Endometrium (tissue), 2 donors: ENCODE measurements around the gene FSTL4.
"Not testable (repeated sequence)": the region's sequence is repeated elsewhere in the genome, so short reads cannot be mapped to it uniquely, and the experiment has no call there.

Experiments
- FAIRE-seq: peaks from 2 replicates; lab custom pipeline; 2012; peaks lifted over from hg19 to GRCh38; lab: Jason Lieb, UNC
- donor health status: control.
- donor health status: control.

Gene FSTL4

DNA sequence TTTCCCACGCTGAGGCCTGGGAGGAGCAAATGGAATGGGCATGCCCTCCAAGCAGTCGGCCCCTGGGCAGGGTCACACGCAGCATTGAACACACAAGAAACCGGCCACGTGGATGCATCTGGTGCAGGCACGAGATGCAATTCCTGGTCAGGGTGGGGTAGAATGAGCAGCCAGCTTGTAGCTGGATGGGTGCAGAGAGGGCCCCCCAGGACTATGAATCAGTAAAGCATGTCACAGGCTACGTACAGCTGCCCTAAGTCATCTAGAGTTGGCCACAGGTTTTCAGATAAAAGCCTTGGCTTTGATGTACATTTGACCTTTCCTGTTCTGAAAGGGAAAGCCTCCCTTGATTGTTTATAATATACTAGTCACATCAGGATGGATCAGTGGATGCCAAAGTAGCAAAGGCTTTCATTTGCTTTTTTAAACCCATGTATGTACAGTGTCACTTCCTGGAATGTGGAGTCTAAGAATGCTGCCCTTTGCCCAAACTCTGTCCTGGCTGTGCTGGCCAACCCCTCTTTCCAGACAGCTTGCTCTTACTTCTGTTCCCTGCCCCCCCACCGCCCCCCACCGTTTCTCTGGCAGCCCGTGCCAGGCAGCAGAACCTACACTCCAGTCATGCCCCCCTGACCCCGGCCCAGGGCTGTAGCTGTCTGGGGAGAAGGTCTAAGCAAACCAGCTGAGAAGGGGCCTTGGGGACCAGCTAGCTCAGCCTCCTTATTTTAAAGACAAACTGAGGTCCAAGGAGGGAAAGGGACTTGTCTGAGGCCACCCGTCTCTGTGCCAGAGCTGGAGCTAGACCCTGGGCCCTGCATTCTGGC, 391.3 kb downstream of the FSTL4 start:
- FAIRE-seq = no peak

DNA sequence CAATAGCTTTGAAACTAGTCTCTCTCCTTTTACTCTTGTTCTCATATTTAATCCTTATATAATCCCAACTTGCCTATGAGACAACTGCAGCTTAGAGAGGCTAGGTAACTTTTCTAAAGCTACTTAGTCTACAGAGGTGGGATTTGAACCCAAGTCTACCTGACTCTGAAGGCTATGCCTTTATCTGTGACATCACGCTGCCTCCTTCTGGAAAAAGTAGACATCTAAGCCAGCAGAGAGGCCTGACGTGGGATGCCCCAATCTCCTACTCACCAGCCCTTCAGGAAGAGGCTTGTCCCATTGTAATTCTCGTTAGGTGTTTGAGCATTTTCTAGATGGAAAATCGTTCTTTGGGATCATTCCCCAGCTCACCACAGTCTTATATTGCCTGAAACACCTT, 393.0 kb downstream of the FSTL4 start:
- no peak for FAIRE-seq

DNA sequence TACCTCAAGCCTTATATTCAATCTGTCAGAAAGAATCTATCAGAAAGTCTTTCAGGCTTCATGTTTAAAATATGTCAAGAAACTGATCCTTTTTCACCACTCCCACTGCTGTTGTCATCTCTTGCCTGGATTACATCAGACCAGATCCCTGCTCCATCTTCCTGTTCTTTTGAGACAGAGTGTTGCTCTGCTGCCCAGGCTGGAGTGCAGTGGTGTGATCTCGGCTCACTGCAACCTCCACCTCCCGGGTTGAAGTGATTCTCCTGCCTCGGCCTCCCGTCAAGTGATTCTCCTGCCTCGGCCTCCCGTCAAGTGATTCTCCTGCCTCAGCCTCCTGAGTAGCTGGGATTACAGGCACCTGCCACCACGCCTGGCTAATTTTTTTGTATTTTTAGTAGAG, 396.2 kb downstream of the FSTL4 start:
- not testable (repeated sequence) for FAIRE-seq

DNA sequence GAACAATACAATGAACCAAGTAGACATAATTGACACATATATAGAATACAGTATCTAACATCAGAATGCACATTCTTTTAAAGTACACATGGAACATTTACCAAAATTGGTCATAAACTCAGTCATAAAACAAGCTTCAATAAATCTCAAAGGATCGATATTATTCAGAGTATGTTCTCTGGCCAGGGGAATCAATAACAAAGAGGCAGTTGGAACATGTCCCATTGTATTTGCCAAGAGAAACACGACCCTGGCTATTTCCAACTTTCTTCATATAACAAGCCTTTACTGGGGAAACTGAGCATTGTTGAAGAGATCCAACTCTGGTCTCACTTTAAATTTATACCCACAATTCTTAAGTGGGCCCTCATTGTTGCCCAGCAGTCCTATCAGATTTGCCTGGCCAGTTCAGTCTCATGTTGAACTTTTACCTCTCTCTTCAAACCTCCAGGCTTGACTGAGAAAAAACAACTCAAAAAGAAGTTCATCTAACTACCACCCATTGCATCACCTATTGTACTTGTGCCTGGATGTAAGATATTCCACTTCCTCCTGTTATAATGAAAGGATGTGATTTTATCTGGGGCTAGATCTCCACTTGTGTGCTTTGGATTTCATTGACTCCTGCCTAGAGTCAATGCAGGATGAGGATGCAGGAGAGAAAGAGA, 398.1 kb downstream of the FSTL4 start:
- FAIRE-seq = no peak

DNA sequence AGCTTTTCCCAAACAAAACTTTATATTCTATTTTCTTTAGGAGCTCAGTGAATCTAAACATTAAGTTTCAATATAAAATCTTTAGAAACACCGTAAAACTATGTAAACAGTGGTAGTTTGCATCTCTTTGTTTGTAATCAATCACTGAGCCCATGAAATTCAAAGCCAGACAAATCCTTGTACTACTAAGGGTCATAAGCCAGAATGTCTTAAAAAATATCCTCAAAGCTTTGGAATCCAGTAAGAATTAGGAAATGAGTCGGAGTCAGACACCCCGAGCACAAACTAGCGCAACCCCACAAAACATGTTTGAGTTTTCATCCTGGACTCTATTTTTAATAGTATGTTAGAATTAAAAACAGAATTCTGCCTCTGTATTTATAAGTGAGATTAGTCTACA, 406.7 kb downstream of the FSTL4 start:
- peak; percentile 96 for FAIRE-seq

DNA sequence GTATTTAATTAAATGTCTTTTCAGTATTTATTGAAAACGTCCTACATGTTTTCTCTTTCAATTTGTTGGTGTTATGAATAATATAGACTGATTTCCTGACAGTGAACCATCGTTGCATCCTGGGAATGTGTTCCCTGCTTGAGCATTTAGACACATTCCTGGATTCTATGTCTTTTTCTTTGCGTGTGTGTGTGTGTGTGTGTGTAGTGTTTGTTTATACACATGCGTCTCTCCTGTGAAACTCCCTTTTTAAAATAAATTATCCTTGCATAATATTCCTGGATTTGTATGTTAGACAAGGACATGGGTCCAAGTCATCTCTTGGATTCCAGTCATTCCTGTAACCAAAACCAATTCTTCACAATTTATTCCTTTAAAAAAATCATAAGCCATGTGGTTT, 407.1 kb downstream of the FSTL4 start:
- FAIRE-seq = peak; percentile 33

DNA sequence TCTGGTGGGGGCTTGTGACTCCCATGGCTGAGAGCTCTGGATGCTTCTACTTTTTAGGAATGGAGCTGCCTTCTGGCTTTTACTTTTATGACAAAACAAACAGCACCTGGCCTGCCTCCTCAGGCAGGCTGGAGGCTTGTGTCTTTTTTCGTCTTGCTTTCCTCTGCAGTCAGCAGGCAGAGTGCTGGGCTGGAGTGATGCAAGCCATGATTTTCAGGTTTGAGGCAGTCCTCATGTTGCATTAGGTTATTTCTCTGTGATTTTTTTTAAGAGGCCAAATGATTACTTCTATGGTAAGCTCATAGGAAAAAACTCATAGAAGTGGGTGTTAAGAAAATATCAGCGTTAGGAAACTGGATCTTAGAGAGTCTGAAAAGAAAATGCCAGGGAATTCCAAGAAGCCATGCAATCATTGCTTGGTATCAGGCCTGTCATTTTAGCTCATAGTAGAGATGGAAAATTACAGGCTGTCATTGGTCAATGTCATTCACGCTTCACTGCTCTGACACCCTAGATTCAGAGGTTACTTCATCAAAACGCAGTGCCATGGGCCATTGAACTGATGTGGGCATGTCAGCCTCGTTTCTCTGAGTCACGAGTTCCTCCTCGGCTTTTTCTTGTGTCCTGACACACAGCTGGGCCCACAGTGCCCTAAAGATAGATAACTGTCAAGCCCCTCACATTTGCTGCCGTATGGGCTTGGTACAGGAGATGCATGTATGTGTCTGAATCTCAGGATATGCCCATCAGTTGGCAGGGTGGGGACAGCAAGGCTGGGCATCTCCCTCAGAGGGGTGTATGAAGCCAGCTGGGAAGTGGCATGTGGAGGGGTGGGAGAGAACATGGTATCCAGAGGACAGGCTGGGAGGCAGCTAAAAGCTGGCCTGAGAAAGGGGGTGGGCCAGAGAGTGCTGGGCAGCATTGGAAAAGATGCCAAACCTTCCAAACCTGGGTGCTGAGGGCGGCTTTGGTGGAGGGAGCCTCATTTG, 408.7 kb downstream of the FSTL4 start:
- FAIRE-seq = no peak

DNA sequence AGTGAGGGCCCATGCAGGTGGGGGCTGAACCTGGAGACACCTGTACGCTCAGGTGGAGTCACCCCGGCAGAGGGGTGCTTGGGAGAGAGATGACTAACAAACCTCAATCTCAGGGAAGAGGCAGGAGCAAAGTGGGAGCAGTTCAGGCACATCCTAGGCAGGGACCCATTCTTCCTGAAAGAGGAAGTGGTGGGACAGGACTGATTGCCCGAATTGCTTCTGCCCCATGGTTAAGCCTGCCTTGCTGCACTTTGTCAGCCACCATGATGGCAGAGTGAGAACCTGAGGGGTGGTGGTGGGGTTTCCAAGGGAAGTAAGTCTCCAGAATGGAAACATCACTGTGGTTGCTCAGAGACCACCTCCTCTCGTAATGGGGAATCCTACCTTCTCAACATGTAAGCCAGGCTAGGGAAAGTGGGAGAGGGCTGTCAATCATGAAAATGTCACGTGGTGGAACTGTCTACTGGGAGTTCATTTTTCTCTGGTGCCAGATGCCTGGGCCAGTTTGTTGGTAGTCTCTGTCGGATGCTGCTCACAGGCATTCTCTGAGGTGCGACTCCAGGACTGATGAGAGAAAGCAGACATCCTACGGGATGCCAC, 410.2 kb downstream of the FSTL4 start:
- no peak for FAIRE-seq

DNA sequence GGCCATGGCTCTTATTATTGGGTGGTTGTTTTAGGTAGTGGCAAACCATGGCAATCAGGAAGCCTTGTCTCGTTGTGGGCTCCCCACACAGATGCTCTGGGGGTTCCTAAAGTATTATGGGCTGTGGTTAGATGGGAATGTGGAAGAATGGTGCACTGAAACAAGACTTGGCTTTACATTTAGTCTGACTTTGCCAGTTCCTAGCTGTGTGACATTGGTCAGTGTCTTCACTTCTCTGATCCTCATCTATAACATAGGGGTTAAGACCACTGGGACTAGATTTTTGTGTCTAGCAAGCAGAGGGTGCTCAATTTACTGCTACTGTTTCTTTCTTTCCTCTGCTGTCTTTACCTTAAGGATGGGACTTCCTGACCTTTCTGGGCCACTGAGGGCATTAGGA, 411.0 kb downstream of the FSTL4 start:
- no peak for FAIRE-seq

DNA sequence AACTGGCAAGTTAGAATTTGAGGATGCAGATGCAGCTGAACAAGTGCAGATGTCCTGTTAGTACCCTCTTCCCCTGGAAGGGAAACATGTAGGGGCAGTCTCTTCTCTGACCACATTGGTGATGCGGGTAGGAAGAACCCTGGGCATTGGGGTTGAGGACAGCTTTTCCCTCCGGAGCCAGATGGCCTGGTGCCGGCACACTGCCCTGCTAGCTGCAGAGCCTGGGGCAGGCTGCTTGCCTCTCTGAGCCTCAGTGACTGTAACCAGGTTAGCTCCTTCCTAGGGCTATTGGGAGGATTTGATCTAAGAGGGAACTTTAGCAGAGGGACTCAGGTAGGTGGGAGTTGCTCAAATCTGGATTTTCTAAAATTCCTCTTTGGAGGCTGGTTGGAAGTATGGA, 412.1 kb downstream of the FSTL4 start:
- FAIRE-seq = no peak

DNA sequence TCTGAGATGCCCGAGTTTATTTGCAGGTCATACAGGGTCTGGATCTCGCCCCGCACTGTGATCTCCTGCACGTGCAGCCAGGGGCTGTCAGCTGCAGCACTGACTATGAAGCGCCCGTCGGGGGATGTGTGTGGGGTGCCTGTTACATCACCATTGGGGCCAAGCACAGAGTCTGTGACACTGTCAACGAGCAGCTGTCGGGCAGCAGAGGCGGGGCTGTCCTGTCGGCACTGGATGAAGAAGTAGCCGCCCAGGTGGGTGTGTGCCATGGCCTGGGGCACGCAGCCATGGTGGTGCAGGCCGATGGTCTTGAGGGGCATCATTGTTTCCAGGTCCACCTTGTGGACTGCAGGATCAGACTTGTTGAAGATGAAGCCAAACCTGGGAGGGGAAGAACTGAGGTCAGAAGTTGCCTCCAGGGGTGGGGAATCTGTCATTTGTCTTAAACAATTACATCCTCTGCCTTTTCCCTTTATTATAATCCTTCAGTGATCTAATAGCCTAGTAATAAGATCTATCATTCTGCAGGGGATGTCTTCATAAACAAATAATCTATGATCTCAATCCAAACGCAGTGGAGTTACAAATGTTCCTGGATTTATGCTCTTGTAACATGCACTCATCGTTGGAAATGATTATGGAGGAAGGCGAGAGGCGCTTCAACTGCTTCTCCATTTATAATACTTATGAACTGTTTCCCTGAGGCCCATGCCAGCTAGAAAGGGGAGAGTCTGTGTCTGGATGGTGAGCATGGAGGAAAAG, 412.7 kb downstream of the FSTL4 start:
- no peak for FAIRE-seq

DNA sequence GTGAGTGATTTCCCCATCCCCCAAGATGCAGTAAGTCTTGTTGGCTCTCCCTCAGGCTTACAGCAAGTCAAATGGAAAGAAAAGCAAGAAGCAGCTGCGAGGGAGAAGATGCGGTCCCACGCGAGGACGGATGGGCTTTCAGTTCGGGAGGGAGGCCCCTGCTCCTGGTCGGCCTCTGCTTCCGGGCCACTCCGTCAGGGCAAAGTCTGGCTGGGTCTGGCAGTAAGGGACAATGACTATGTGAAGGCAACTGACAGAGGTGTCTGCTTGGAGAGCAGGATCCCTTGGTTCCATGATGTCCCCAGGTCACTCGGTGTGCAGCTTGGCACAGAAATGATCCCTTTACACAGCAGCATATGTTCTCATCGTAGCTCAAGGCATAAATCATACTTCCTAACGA, 413.8 kb downstream of the FSTL4 start:
- FAIRE-seq = no peak

DNA sequence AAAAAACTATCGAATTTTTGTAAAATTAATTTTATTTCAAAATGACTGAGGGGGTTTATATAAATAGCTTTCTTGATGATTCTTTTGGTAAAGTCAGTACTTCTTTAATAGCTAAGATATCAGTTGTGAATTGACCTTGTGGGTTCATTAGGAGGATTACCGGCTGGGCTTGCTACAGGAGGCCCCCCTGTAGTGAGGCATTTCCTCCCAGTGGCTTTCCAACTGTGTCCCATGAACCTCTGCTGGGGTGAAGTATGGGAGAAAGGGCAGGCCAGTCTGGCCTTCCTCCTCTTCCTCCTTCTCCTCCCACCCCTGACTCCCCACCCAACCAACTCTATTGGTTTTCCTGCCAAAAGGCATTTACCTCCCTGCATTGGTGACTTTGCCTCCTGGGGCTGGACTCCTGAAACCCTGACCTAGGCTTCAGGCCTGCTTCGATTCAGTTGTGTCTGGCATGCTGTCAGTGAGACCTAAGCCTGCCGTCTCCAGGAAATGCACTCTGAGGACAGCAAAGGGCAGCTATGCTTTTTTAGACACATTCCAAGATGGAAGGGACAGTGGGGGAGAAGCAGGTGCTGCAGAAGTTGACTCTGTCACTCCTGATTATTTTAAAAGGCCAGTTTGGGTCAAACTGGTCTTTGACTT, 415.8 kb downstream of the FSTL4 start:
- no peak for FAIRE-seq

DNA sequence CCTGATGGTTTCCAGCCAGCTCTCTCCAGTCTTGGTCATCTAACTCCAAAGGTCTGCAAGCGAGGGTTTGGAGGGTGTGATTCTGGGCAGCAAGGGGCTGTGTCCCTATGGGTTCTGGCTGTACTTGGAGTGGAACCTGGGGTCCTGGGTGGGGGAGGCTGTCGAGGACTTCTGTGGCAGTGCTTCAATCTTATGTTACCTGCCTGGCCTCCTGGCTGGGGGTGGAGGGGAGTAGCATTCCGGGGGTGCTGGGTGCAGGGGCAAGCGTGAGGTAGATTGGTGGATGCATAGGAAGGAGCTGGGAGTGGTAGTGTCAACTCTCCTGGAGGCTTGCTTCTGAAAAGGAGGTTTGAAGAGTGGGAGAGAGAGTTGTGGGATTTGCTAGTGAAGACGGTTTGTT, 417.1 kb downstream of the FSTL4 start:
- no peak for FAIRE-seq

DNA sequence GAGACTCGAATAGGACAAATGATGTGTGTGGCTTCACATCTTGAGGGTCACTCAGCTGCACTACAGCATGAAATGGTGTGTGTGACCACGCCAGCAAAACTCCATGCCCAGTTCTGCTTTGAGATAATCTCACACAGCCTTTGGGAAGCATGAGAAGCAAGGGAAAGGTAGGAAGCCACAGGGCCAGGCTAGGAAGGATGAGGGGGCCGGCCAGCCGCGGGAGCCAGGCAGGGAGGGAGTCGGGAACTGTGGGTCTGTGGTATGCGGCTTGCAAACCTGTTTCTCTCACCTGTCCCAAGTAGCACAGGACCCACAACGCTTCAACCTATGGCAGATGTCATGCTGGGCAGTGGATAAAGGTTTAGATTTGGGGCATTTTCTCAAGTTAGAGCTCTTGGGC, 418.5 kb downstream of the FSTL4 start:
- FAIRE-seq = no peak

DNA sequence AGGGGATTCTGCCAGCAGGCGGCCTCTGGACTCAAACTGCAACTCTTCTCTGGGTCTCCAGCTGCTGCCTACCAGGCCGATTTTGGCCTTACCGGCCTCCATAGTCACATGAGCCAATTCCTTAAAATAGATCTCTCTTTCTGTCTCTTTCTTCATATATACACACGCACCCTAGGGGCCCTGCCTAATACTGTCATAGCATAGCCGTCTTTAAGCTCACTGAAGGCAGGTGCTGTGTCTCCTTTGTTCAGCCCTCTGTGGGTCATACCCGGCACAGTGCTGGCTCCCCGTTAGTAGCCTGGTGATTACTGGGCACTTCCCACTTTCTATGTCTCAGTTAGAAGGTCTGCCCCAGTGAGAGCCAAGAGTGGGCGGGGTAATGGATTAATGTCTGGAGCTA, 419.6 kb downstream of the FSTL4 start:
- FAIRE-seq = no peak

DNA sequence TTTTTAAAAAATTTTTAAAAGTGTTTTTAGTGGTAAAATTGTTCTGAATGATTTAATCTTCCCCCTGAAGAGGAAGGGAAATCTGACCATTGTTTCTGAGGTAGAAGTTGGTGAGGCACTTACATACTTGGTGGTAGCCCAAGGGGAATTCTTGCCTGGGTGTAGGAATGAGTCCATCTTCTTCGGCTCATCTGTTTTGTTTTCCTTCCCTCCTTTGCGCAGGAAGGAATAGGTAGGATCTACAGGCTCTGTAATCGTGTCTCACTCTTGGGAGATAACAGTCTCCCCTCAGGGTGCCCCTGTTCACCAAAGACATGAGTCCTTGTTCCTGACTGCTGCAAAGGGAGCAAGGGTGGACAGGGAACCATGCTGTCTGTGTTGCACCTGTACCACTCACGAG, 422.5 kb downstream of the FSTL4 start:
- no peak for FAIRE-seq

DNA sequence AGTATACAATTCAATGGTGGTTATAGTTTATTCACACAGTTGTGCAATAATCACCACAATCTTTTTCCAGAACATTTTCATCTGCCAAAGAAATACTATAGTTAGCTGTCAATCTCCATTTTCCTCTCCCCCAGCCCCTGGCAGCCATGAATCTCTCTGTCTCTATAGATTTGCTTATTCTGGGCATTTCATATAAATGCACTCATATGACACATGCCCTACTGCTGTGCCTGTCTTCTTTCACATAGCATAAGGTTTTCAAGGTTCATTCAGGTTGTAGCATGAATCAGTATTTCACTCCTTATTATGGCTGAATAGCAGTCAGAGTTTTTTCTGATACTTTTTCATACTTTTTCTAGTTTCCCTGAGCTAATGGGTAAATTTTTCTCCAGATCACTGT, 432.9 kb downstream of the FSTL4 start:
- FAIRE-seq = no peak

DNA sequence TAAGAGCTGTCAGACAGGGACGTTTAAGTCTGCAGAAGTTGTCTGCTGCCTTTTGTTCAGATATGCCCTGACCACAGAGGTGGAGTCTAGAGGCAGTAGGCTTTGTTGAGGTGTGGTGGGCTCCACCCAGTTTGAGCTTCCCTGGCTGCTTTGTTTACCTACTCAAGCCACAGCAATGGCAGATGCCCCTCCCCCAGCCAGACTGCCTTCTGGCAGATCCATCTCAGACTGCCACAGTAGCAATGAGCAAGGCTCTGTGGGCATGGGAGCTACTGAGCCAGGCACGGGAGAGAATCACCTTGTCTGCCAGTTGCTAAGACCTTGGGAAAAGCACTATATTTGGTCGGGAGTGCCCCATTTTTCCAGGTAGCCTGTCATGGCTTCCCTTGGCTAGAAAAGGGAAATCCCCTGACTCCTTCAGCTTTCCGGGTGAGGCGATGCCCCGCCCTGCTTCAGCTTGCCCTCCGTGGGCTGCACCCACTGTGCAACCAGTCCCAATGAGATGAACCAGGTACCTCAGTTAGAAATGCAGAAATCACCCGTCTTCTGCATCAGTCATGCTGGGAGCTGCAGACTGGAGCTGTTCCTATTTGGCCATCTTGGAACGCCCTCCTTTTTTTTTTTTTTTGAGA, 441.5 kb downstream of the FSTL4 start:
- FAIRE-seq = not testable (repeated sequence)

DNA sequence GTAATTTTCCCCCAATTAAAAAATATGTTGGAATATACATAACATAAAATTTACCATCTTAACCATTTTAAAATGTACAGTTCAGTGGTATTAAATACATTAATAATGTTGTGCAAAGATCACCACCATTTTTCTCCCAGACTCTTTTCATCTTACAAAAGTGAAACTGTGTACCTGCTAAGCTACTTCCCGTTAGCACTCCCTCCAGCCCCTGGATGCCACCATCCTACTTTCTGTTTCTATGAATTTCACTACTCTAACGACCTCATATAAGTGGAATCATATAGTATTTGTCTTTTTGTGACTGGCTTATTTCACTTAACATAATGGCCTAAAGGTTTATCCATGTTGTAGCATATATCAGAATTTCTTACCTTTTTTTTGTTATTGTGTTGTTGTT, 447.6 kb downstream of the FSTL4 start:
- no peak for FAIRE-seq
